Ovary (tissue), 3 donors: Measurements from ENCODE around the gene UGT3A2.
"Not testable (repeated sequence)": the region's sequence is repeated elsewhere in the genome, so short reads cannot be mapped to it uniquely, and the experiment has no call there.

Experiments
- POLR2A ChIP-seq: fragments of 450-650 bp; IDR thresholded peaks from one replicate; pipeline ENCODE4 v1.6.1; 2017; ENCODE audit warnings: antibody characterized with exemption, mild to moderate bottlenecking, moderate library complexity
- TF ChIP-seq, protein P1 (sequence below), 3 donors: fragments of 450-650 bp in 2 of 3; fragments of 200-600 bp in 1 of 3; IDR thresholded peaks; one replicate each; pipeline versions ENCODE4 v1.5.1 to v1.8.0; 2016 to 2022; ENCODE audit warnings: antibody characterized with exemption in 3 of 3, mild to moderate bottlenecking in 1 of 3
- donor health status: DM: no; HTN: no; CAD: no.

DNA sequence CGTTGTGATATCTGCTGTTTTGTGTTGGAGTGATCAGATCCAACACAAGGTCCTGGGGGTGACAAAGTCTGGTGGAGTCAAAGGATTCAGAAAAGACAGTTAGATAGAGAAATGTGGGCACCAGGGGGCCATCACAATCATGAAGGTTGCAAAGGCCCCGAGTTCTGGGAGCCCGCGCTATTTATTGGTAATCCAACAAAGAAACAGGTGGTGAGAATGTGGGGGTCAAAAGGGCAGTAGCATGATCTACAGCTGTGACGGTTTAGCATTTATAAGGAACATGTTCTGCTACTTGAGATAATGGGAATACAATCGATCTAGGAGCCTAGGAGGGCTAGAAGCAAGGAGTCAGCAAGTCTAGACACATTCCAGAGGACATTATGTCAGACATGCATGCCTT is 44.4 kb downstream of the UGT3A2 start:
- TF ChIP-seq, protein P1, sequence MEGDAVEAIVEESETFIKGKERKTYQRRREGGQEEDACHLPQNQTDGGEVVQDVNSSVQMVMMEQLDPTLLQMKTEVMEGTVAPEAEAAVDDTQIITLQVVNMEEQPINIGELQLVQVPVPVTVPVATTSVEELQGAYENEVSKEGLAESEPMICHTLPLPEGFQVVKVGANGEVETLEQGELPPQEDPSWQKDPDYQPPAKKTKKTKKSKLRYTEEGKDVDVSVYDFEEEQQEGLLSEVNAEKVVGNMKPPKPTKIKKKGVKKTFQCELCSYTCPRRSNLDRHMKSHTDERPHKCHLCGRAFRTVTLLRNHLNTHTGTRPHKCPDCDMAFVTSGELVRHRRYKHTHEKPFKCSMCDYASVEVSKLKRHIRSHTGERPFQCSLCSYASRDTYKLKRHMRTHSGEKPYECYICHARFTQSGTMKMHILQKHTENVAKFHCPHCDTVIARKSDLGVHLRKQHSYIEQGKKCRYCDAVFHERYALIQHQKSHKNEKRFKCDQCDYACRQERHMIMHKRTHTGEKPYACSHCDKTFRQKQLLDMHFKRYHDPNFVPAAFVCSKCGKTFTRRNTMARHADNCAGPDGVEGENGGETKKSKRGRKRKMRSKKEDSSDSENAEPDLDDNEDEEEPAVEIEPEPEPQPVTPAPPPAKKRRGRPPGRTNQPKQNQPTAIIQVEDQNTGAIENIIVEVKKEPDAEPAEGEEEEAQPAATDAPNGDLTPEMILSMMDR (IDR thresholded peaks at IDR 0.05): not testable (repeated sequence)
- not testable (repeated sequence) for TF ChIP-seq POLR2A
